NCI-H1048 (cell line): Measurements from ENCODE around the gene ZBP1.

ENCODE experiments used
- DNase-seq: peaks from one replicate; lab custom pipeline; 2025; lab: John Stamatoyannopoulos, UW

The ZBP1 gene

GRCh38 chr20:57558614-57559288, 61.5 kb downstream of the ZBP1 start:
- DNase-seq = no peak

- DNase-seq = no peak
Measured at GRCh38 chr20:57557926-57558613, 62.2 kb downstream of the ZBP1 start.

GRCh38 chr20:57556980-57557274, 63.3 kb downstream of the ZBP1 start:
- no peak for DNase-seq

- DNase-seq = no peak
Measured at GRCh38 chr20:57555457-57556184, 64.6 kb downstream of the ZBP1 start.
